ENCODE data around the gene MKNK2. TPM values are rescaled to one million over a fixed set of nuclear protein-coding genes. Genes with fewer than 3 reads are reported as not detected.

Gene MKNK2
- total RNA-seq: 76.0 and 203 TPM in 2 replicates

GRCh38 chr19:2050991-2051772 lies at the start of gene MKNK2:
MKNK2 (minus strand) TSS chr19:2051244; CDS start chr19:2050851, 393 bp downstream.

GRCh38 chr19:2096480-2097202 lies 45.6 kb upstream of the MKNK2 start, which contains the start of gene IZUMO4:
IZUMO4 (plus strand) TSS chr19:2096915; CDS start chr19:2096946, 31 bp downstream.

DNA sequence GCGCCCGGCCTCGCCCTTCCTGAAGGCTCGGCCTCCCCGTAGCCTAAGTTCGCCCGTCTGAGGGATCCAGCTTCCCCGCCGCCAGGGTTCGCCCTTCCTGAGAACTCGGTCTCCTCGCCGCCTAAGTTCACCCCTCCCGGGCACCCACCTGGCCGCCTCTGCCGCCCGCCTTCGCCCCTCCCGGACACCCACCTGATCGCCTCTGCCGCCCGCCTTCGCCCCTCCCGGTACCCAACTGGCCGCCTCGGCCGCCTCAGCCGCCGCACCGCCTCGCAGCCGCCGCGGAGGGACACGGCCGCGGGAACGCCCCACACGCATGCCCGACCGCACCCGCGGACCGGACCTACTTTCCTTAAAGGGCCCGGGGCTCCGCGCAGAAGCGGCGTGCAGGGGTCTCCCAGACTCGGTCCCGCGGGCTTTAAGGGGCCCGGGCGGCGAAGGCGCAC lies 45.0 kb upstream of the MKNK2 start, which contains the start of gene MOB3A:
MOB3A (minus strand) TSS at position 293 of the 446 bp plus-strand sequence. CDS start 17,766 bp downstream, outside the sequence.

GRCh38 chr19:2015608-2015950 lies 35.5 kb downstream of the MKNK2 start, which contains the start of gene BTBD2:
BTBD2 (minus strand) TSS chr19:2015714; CDS start chr19:2015703, 11 bp downstream.

Other genes with a start within 250 kb of the MKNK2 start
- gene ATP8B3, start 239.0 kb downstream of the MKNK2 start, total RNA-seq: 1.2 and 1.8 TPM in 2 replicates
- gene REXO1, start 202.8 kb downstream of the MKNK2 start, total RNA-seq: 4.4 and 8.0 TPM in 2 replicates
- 5.8 and 6.8 TPM in 2 replicates for gene KLF16, start 187.7 kb downstream of the MKNK2 start, total RNA-seq
- gene ABHD17A, start 165.7 kb downstream of the MKNK2 start, total RNA-seq: 134 and 138 TPM in 2 replicates
- gene ADAT3, start 145.8 kb downstream of the MKNK2 start, total RNA-seq: 1.5 and 2.4 TPM in 2 replicates
- gene SCAMP4, start 145.8 kb downstream of the MKNK2 start, total RNA-seq: 18.0 and 29.7 TPM in 2 replicates
- gene CSNK1G2, start 110.1 kb downstream of the MKNK2 start, total RNA-seq: 72.8 and 76.8 TPM in 2 replicates
- gene BTBD2, start 35.5 kb downstream of the MKNK2 start, total RNA-seq: 44.5 and 79.0 TPM in 2 replicates
- gene MOB3A, start 45.1 kb upstream of the MKNK2 start, total RNA-seq: 16.4 and 23.9 TPM in 2 replicates
- gene IZUMO4, start 45.7 kb upstream of the MKNK2 start, total RNA-seq: 0.81 and 0.85 TPM in 2 replicates
- gene AP3D1, start 100.3 kb upstream of the MKNK2 start, total RNA-seq: 93.7 and 101 TPM in 2 replicates
- 4.1 and 5.6 TPM in 2 replicates for gene DOT1L, start 112.7 kb upstream of the MKNK2 start, total RNA-seq
- gene PLEKHJ1, start 185.1 kb upstream of the MKNK2 start, total RNA-seq: 52.8 and 54.2 TPM in 2 replicates
- gene SF3A2, start 185.6 kb upstream of the MKNK2 start, total RNA-seq: 43.4 and 52.5 TPM in 2 replicates
- gene AMH, start 198.1 kb upstream of the MKNK2 start, total RNA-seq: 0.18 and 0.19 TPM in 2 replicates
- gene JSRP1, start 205.2 kb upstream of the MKNK2 start, total RNA-seq: not detected in 2 replicates
- not detected in 2 replicates for gene PEAK3, start 230.9 kb upstream of the MKNK2 start, total RNA-seq

All from endothelial cell of coronary artery (primary cell).